Hematopoietic multipotent progenitor cell (in vitro differentiated cells): ENCODE measurements around the gene RAB40A. TPM values are rescaled to one million over a fixed set of nuclear protein-coding genes. Genes with fewer than 3 reads are reported as not detected.
"Not testable (repeated sequence)": the region's sequence is repeated elsewhere in the genome, so short reads cannot be mapped to it uniquely, and the experiment has no call there.

ENCODE experiments used
- DNase-seq, 3 donors: peaks; one replicate each; pipeline ENCODE4 v3.0.0-alpha.2; 2011 to 2015; ENCODE audit warnings: low read depth in 2 of 3, low spot score in 2 of 3
- total RNA-seq: library from RNA; depleted of rRNA; stranded (reverse); fragments of >200 nt; gene quantifications from one replicate; pipeline ENCODE4 v1.2.3, GENCODE V29; 2012

Gene RAB40A
- total RNA-seq, 1 donor = 0.27 TPM

- DNase-seq = no peak
Observed at GRCh38 chrX:103524747-103525146, 5.5 kb upstream of the RAB40A start.

GRCh38 chrX:103523605-103524004 is 4.3 kb upstream of the RAB40A start:
- no peak for DNase-seq

GRCh38 chrX:103520386-103520785 is 1.1 kb upstream of the RAB40A start:
- DNase-seq = no peak

- no peak for DNase-seq
Observed at GRCh38 chrX:103518571-103518970, 718 bp downstream of the RAB40A start.

- DNase-seq = no peak
Observed at GRCh38 chrX:103517246-103517645, 2.0 kb downstream of the RAB40A start.

GRCh38 chrX:103513476-103514108 is 5.7 kb downstream of the RAB40A start:
- no peak for DNase-seq

GRCh38 chrX:103513067-103513466 is 6.2 kb downstream of the RAB40A start:
- no peak for DNase-seq

- DNase-seq = no peak
Observed at GRCh38 chrX:103510031-103510430, 9.3 kb downstream of the RAB40A start.

GRCh38 chrX:103503853-103504207 is 15.5 kb downstream of the RAB40A start:
- no peak for DNase-seq

- DNase-seq = no peak
Observed at GRCh38 chrX:103503163-103503852, 16.0 kb downstream of the RAB40A start.

- DNase-seq = no peak
Observed at GRCh38 chrX:103498786-103499185, 20.5 kb downstream of the RAB40A start.

GRCh38 chrX:103495786-103496185 is 23.5 kb downstream of the RAB40A start:
- DNase-seq = no peak

GRCh38 chrX:103493578-103493977 is 25.7 kb downstream of the RAB40A start:
- DNase-seq = not testable (repeated sequence)

GRCh38 chrX:103489733-103490132 is 29.6 kb downstream of the RAB40A start:
- DNase-seq = peak in 2 of 3 donors; percentile 18 to 50

GRCh38 chrX:103488794-103489193 is 30.5 kb downstream of the RAB40A start:
- no peak for DNase-seq

GRCh38 chrX:103488332-103488731 is 31.0 kb downstream of the RAB40A start:
- DNase-seq = no peak

GRCh38 chrX:103483720-103484119 is 35.6 kb downstream of the RAB40A start:
- peak in 1 of 3 donors; percentile 21 for DNase-seq

- no peak for DNase-seq
Observed at GRCh38 chrX:103480526-103480925, 38.8 kb downstream of the RAB40A start.

GRCh38 chrX:103477496-103477895 is 41.8 kb downstream of the RAB40A start:
- no peak for DNase-seq

GRCh38 chrX:103475381-103475780 is 43.9 kb downstream of the RAB40A start:
- DNase-seq = no peak

- DNase-seq = not testable (repeated sequence)
Observed at GRCh38 chrX:103469977-103470376, 49.3 kb downstream of the RAB40A start.

GRCh38 chrX:103467887-103468286 is 51.4 kb downstream of the RAB40A start:
- DNase-seq = no peak

GRCh38 chrX:103467156-103467555 is 52.1 kb downstream of the RAB40A start:
- no peak for DNase-seq
